HEK293 (cell line): ENCODE results near the gene FERMT2.
A peak's percentile ranks its signal among the peaks of the same experiment; 100 is the strongest.

Source experiments
- CTCF ChIA-PET: fragments of 350-600 bp; formaldehyde crosslinking; extraction: SDS; loops from one replicate; lab custom pipeline; 2021; ENCODE audit warnings: antibody characterized with exemption; lab: Yijun Ruan, JAX
- POLR2A ChIA-PET: fragments of 300-600 bp; formaldehyde crosslinking; extraction: SDS; loops from one replicate; lab custom pipeline; 2020; ENCODE audit warnings: antibody characterized with exemption, inconsistent platforms; lab: Yijun Ruan, JAX
- H3K27ac ChIP-seq: fragments of 200-500 bp; sonication (Bioruptor generic); 2 replicates; pipeline ENCODE4 v1.5.1; 2014; ENCODE audit warnings: low read depth, low read length, control low read depth, inconsistent platforms; ENCODE audit errors: extremely low read depth
- H3K36me3 ChIP-seq, 2 experiments: fragments of 200-500 bp in 1 of 2; sonication (Bioruptor generic) in 1 of 2; 1 replicate in 1 of 2; 2 replicates in 1 of 2; pipeline ENCODE4 v1.5.1; 2014 to 2017; ENCODE audit warnings: inconsistent platforms in 2 of 2, low read length in 2 of 2; ENCODE audit not compliant: control insufficient read depth in 2 of 2, insufficient read depth in 1 of 2
- H3K4me1 ChIP-seq: fragments of 200-500 bp; sonication (Bioruptor generic); 2 replicates; pipeline ENCODE4 v1.5.1; 2014; ENCODE audit warnings: mild to moderate bottlenecking, low read length, inconsistent platforms; ENCODE audit not compliant: control insufficient read depth, insufficient read depth
- H3K4me3 ChIP-seq: 2 replicates; pipeline ENCODE4 v1.5.1; 2011; ENCODE audit warnings: low read depth, mild to moderate bottlenecking, control low read depth, low read length, moderate library complexity
- H3K9me3 ChIP-seq: fragments of 200-500 bp; sonication (Bioruptor generic); 2 replicates; pipeline ENCODE4 v1.5.1; 2014; ENCODE audit warnings: low read depth, low read length, inconsistent platforms; ENCODE audit not compliant: control insufficient read depth, insufficient read depth
- FEZF1 ChIP-seq: fragments of 450-650 bp; formaldehyde crosslinking; IDR thresholded peaks from 2 replicates; pipeline ENCODE4 v1.5.1; 2016; ENCODE audit warnings: missing biosample characterization, missing genetic modification characterization
- HOXD13 ChIP-seq: sonication (generic); formaldehyde crosslinking; IDR thresholded peaks from 2 replicates; pipeline ENCODE4 v1.8.0; 2022; ENCODE audit warnings: missing genetic modification reagents, borderline replicate concordance
- MEIS1 ChIP-seq: sonication (generic); formaldehyde crosslinking; IDR thresholded peaks from 2 replicates; pipeline ENCODE4 v1.8.1; 2022; ENCODE audit warnings: missing genetic modification reagents, mild to moderate bottlenecking, borderline replicate concordance
- OSR2 ChIP-seq: fragments of 450-650 bp; formaldehyde crosslinking; IDR thresholded peaks from 2 replicates; pipeline ENCODE4 v1.5.1; 2016; ENCODE audit warnings: missing biosample characterization, missing genetic modification characterization
- OVOL3 ChIP-seq: fragments of 450-650 bp; formaldehyde crosslinking; IDR thresholded peaks from 2 replicates; pipeline ENCODE4 v1.5.1; 2016; ENCODE audit warnings: missing biosample characterization, missing genetic modification characterization
- PRDM2 ChIP-seq: fragments of 450-650 bp; formaldehyde crosslinking; IDR thresholded peaks from 2 replicates; pipeline ENCODE4 v1.5.1; 2016; ENCODE audit warnings: missing biosample characterization, missing genetic modification characterization, borderline replicate concordance
- PRDM6 ChIP-seq: fragments of 450-650 bp; formaldehyde crosslinking; IDR thresholded peaks from 2 replicates; pipeline ENCODE4 v1.5.1; 2017; ENCODE audit warnings: missing biosample characterization, missing genetic modification characterization
- TCF7L2 ChIP-seq: IDR thresholded peaks from 2 replicates; pipeline ENCODE4 v1.6.1; 2011; ENCODE audit warnings: low read depth, mild to moderate bottlenecking, inconsistent platforms, low read length, moderate library complexity, borderline replicate concordance
- ZBTB17 ChIP-seq: fragments of 450-650 bp; formaldehyde crosslinking; IDR thresholded peaks from 2 replicates; pipeline ENCODE4 v1.5.1; 2016; ENCODE audit warnings: missing biosample characterization, missing genetic modification characterization
- ZBTB48 ChIP-seq: fragments of 450-650 bp; formaldehyde crosslinking; IDR thresholded peaks from 2 replicates; pipeline ENCODE4 v1.5.1; 2016; ENCODE audit warnings: missing biosample characterization, missing genetic modification characterization
- ZBTB8A ChIP-seq: fragments of 450-650 bp; formaldehyde crosslinking; IDR thresholded peaks from 2 replicates; pipeline ENCODE4 v1.5.1; 2016; ENCODE audit warnings: missing biosample characterization, missing genetic modification characterization
- ZFP69B ChIP-seq: fragments of 450-650 bp; formaldehyde crosslinking; IDR thresholded peaks from 2 replicates; pipeline ENCODE4 v1.5.1; 2016; ENCODE audit warnings: missing biosample characterization, missing genetic modification characterization
- ZNF140 ChIP-seq: fragments of 450-650 bp; formaldehyde crosslinking; IDR thresholded peaks from 2 replicates; pipeline ENCODE4 v1.5.1; 2016; ENCODE audit warnings: missing biosample characterization, missing genetic modification characterization
- ZNF175 ChIP-seq: fragments of 450-650 bp; formaldehyde crosslinking; IDR thresholded peaks from 2 replicates; pipeline ENCODE4 v1.5.1; 2016; ENCODE audit warnings: missing biosample characterization, missing genetic modification characterization
- ZNF302 ChIP-seq: fragments of 450-650 bp; formaldehyde crosslinking; IDR thresholded peaks from 2 replicates; pipeline ENCODE4 v1.5.1; 2016; ENCODE audit warnings: missing biosample characterization, missing genetic modification characterization, low read depth
- ZNF501 ChIP-seq: fragments of 450-650 bp; formaldehyde crosslinking; IDR thresholded peaks from 2 replicates; pipeline ENCODE4 v1.5.1; 2016; ENCODE audit warnings: missing biosample characterization, missing genetic modification characterization
- ZNF521 ChIP-seq: fragments of 450-650 bp; formaldehyde crosslinking; IDR thresholded peaks from 2 replicates; pipeline ENCODE4 v1.5.1; 2017; ENCODE audit warnings: missing biosample characterization, mild to moderate bottlenecking, missing genetic modification characterization
- ZNF571 ChIP-seq: fragments of 450-650 bp; formaldehyde crosslinking; IDR thresholded peaks from 2 replicates; pipeline ENCODE4 v1.5.0; 2017; ENCODE audit warnings: missing biosample characterization, missing genetic modification characterization
- ZNF580 ChIP-seq: fragments of 450-650 bp; formaldehyde crosslinking; IDR thresholded peaks from 2 replicates; pipeline ENCODE4 v1.5.1; 2016; ENCODE audit warnings: missing biosample characterization, missing genetic modification characterization
- ZNF660 ChIP-seq: fragments of 450-650 bp; IDR thresholded peaks from 2 replicates; pipeline ENCODE4 v1.5.1; 2018; ENCODE audit warnings: missing biosample characterization, mild to moderate bottlenecking, missing genetic modification characterization
- ZNF776 ChIP-seq: fragments of 450-650 bp; formaldehyde crosslinking; IDR thresholded peaks from 2 replicates; pipeline ENCODE4 v1.5.0; 2017; ENCODE audit warnings: missing biosample characterization, missing genetic modification characterization, borderline replicate concordance

Gene FERMT2

GRCh38 chr14:52856139-52856538 lies 94.7 kb downstream of the FERMT2 start:
- H3K4me1 ChIP-seq: peaks cover 9% of the 10 kb centered on the region
- H3K36me3 ChIP-seq: peaks cover 24 to 30% of the 10 kb centered on the region in 2 experiments
- TF ChIP-seq ZBTB8A (tag by site-specific recombination): no peak
- no peak for TF ChIP-seq PRDM2 (tag by site-specific recombination)
- no peak for TF ChIP-seq ZNF501
- no peak for TF ChIP-seq ZNF302 (tag by site-specific recombination)
- TF ChIP-seq FEZF1 (tag by site-specific recombination): no peak
- no peak for TF ChIP-seq ZNF580 (tag by site-specific recombination)
- TF ChIP-seq ZFP69B: no peak
- TF ChIP-seq TCF7L2: no peak
- TF ChIP-seq ZNF776 (tag by site-specific recombination): no peak
- no peak for TF ChIP-seq OVOL3
- TF ChIP-seq ZNF571 (tag by site-specific recombination): no peak
- no peak for TF ChIP-seq ZNF140 (tag by site-specific recombination)
- TF ChIP-seq ZNF175 (tag by site-specific recombination): no peak
- H3K27ac ChIP-seq: no peak overlapping the region
- CTCF ChIA-PET: no interaction called here
- POLR2A ChIA-PET: interaction anchor here (0.6 kb wide), 1 partner anchor 22 kb away, joined by 3 read pairs; no protein-coding TSS in a partner anchor
- H3K4me3 ChIP-seq: no peak overlapping the region
- no peaks in the 10 kb centered on the region for H3K9me3 ChIP-seq

GRCh38 chr14:52853522-52853854 lies 97.4 kb downstream of the FERMT2 start:
- ChIA-PET POLR2A (no interaction called here), CTCF (interaction anchor here (0.6 to 1.0 kb wide), 3 partner anchors 15 to 53 kb away, joined by 3 read pairs; no protein-coding TSS in a partner anchor)
- no peak overlapping the region for H3K4me3 ChIP-seq
- H3K27ac ChIP-seq: no peak overlapping the region
- peaks cover 9% of the 10 kb centered on the region for H3K4me1 ChIP-seq
- peaks cover 9 to 13% of the 10 kb centered on the region in 2 experiments; a peak in 2 of 3 replicates for H3K36me3 ChIP-seq
- H3K9me3 ChIP-seq: no peaks in the 10 kb centered on the region
- no peak for TF ChIP-seq HOXD13 (CRISPR knock-in tag)
- no peak for TF ChIP-seq ZNF660 (tag by site-specific recombination)
- no peak for TF ChIP-seq ZBTB48 (tag by site-specific recombination)

- H3K27ac ChIP-seq: no peak overlapping the region
- CTCF ChIA-PET: interaction anchor here (0.7 to 1.0 kb wide), 2 partner anchors 15 to 29 kb away, joined by 3 read pairs; no protein-coding TSS in a partner anchor
- H3K9me3 ChIP-seq: no peaks in the 10 kb centered on the region
- peak; percentile 73 for TF ChIP-seq TCF7L2
- no peak for TF ChIP-seq ZNF521 (tag by site-specific recombination)
- peak; percentile 42 for TF ChIP-seq PRDM6 (tag by site-specific recombination)
- TF ChIP-seq ZBTB17: 0 out of 2 replicates have a peak, but pooled peaks have one; percentile 20
- TF ChIP-seq MEIS1 (CRISPR knock-in tag): no peak
- TF ChIP-seq OSR2 (tag by site-specific recombination): peak; percentile 61; the same call in 1 of the 2 replicates
- TF ChIP-seq, all 188 proteins: peak for 4
- H3K4me1 ChIP-seq: peaks cover 9% of the 10 kb centered on the region
- POLR2A ChIA-PET: no interaction called here
- H3K4me3 ChIP-seq: no peak overlapping the region
- H3K36me3 ChIP-seq: peaks cover 4 to 8% of the 10 kb centered on the region in 2 experiments; a peak in 2 of 3 replicates
Observed at GRCh38 chr14:52852810-52853521, 97.9 kb downstream of the FERMT2 start.
